HS-5 (cell line): ENCODE results near the gene MAP3K8.

Experiments used
- DNase-seq: peaks from one replicate; pipeline ENCODE4 v3.0.0-alpha.2; 2012; ENCODE audit warnings: low read depth

The MAP3K8 gene

GRCh38 chr10:30490289-30491000 is 56.5 kb downstream of the MAP3K8 start:
- no peak for DNase-seq

GRCh38 chr10:30491204-30491915 is 57.4 kb downstream of the MAP3K8 start:
- no peak for DNase-seq

GRCh38 chr10:30491916-30492515 is 58.0 kb downstream of the MAP3K8 start:
- no peak for DNase-seq

- DNase-seq: no peak
Observed at GRCh38 chr10:30493609-30494530, 59.9 kb downstream of the MAP3K8 start.

GRCh38 chr10:30494558-30494957 is 60.6 kb downstream of the MAP3K8 start:
- no peak for DNase-seq

- no peak for DNase-seq
Observed at GRCh38 chr10:30495687-30496086, 61.7 kb downstream of the MAP3K8 start.

- DNase-seq: no peak
Observed at GRCh38 chr10:30499816-30500215, 65.8 kb downstream of the MAP3K8 start.

GRCh38 chr10:30500534-30500933 is 66.5 kb downstream of the MAP3K8 start:
- DNase-seq: no peak

- DNase-seq: no peak
Observed at GRCh38 chr10:30500963-30501504, 67.0 kb downstream of the MAP3K8 start.

GRCh38 chr10:30502266-30503060 is 68.5 kb downstream of the MAP3K8 start:
- no peak for DNase-seq

- DNase-seq: no peak
Observed at GRCh38 chr10:30503700-30504266, 69.8 kb downstream of the MAP3K8 start.

GRCh38 chr10:30505543-30506298 is 71.7 kb downstream of the MAP3K8 start:
- DNase-seq: no peak

GRCh38 chr10:30509508-30509907 is 75.5 kb downstream of the MAP3K8 start:
- DNase-seq: no peak

GRCh38 chr10:30510184-30510931 is 76.4 kb downstream of the MAP3K8 start:
- DNase-seq: no peak

- DNase-seq: no peak
Observed at GRCh38 chr10:30510932-30511700, 77.1 kb downstream of the MAP3K8 start.
